Ishikawa (cell line): ENCODE data around the gene MRGPRF.

ENCODE experiments used
- CREB1 ChIP-seq: IDR thresholded peaks from 2 replicates; pipeline ENCODE4 v1.6.1; 2012; ENCODE audit warnings: low read depth
- EGR1 ChIP-seq: IDR thresholded peaks from 2 replicates; pipeline ENCODE4 v1.6.1; 2012
- EP300 ChIP-seq: IDR thresholded peaks from 2 replicates; pipeline ENCODE4 v1.6.1; 2012; ENCODE audit warnings: borderline replicate concordance
- FOXM1 ChIP-seq: IDR thresholded peaks from 2 replicates; pipeline ENCODE4 v1.6.1; 2012; ENCODE audit warnings: low read depth, borderline replicate concordance
- MAX ChIP-seq: IDR thresholded peaks from 2 replicates; pipeline ENCODE4 v1.6.1; 2012
- RAD21 ChIP-seq: IDR thresholded peaks from 2 replicates; pipeline ENCODE4 v1.6.1; 2012; ENCODE audit warnings: low read depth
- REST ChIP-seq: IDR thresholded peaks from 2 replicates; pipeline ENCODE4 v1.6.1; 2012; ENCODE audit warnings: low read depth, mild to moderate bottlenecking
- TAF1 ChIP-seq: IDR thresholded peaks from 2 replicates; pipeline ENCODE4 v1.6.1; 2012; ENCODE audit warnings: low read depth, mild to moderate bottlenecking
- TCF12 ChIP-seq: IDR thresholded peaks from 2 replicates; pipeline ENCODE4 v1.6.1; 2012; ENCODE audit warnings: low read depth
- TEAD4 ChIP-seq: IDR thresholded peaks from 2 replicates; pipeline ENCODE4 v1.6.1; 2012
- USF1 ChIP-seq: IDR thresholded peaks from 2 replicates; pipeline ENCODE4 v1.6.1; 2012
- YY1 ChIP-seq: IDR thresholded peaks from 2 replicates; pipeline ENCODE4 v1.6.1; 2012; ENCODE audit warnings: low read depth

GRCh38 chr11:69001243-69002081, 11.6 kb downstream of the MRGPRF start:
- TF ChIP-seq TCF12 (no peak), EP300 (no peak), CREB1 (no peak), MAX (no peak), YY1 (no peak), REST (no peak), RAD21 (no peak), TEAD4 (no peak), USF1 (no peak), EGR1 (no peak), TAF1 (no peak), FOXM1 (no peak)
